Measurements from ENCODE around the gene CBFA2T3. TPM values are rescaled to one million over a fixed set of nuclear protein-coding genes. Genes with fewer than 3 reads are reported as not detected.

CBFA2T3 gene
- total and polyA plus RNA-seq, 2 of the 13 experiments (the other 11 are each of a cell fraction or from before 2014, with no cell fraction given), result 0.05 TPM; not detected in 1

GRCh38 chr16:88839745-88840599 is 137.0 kb downstream of the CBFA2T3 start:
- Histone ChIP-seq H3K4me3 (replicated peaks in 1 of 3; ENCODE audit: insufficient read depth in 1 of 3, low read depth in 2 of 3, low read length in 3 of 3) (no peak overlapping the region), H3K36me3 (replicated peaks in 1 of 2; ENCODE audit: control insufficient read depth in 1 of 2, insufficient read depth in 2 of 2, low read length in 2 of 2) (no peaks in the 10 kb centered on the region), H3K79me2 (ENCODE audit: insufficient read depth, low read length) (no peaks in the 10 kb centered on the region), H3K4me1 (ENCODE audit: insufficient read depth, low read length) (no peaks in the 10 kb centered on the region), H4K20me1 (ENCODE audit: insufficient read depth, low read length) (no peaks in the 10 kb centered on the region), H3K9ac (ENCODE audit: insufficient read depth, low read depth, low read length) (no peak overlapping the region), H3K27me3 (ENCODE audit: control insufficient read depth in 1 of 2, insufficient read depth in 2 of 2, low read length in 2 of 2) (no peaks in the 10 kb centered on the region), H3K27ac (ENCODE audit: extremely low read length, insufficient read depth, low read length) (peak overlapping the region; percentile 7), H3K9me3 (ENCODE audit: low read length) (no peaks in the 10 kb centered on the region), H2AFZ (ENCODE audit: low read length) (no peak overlapping the region), H3K4me2 (ENCODE audit: low read depth, low read length) (no peak overlapping the region)
- 95% methylated on average over 19 of the region's 24 CpGs for WGBS (ENCODE audit: low lambda C conversion rate)
- TF ChIP-seq ZNF768 (CRISPR knock-in tag; IDR thresholded peaks at IDR 0.05) (0 out of 2 replicates have a peak, but pooled peaks have one; percentile 1), SRY (CRISPR knock-in tag; IDR thresholded peaks at IDR 0.05) (no peak), ZNF263 (CRISPR knock-in tag; IDR thresholded peaks at IDR 0.05) (peak; percentile 51), POLR2AphosphoS2 (IDR thresholded peaks at IDR 0.05; ENCODE audit: low read depth, low read length) (no peak), ZFP36 (IDR thresholded peaks at IDR 0.05; ENCODE audit: borderline replicate concordance, low read depth, low read length, partially characterized antibody) (peak; percentile 54)
- TF ChIP-seq, protein P1, sequence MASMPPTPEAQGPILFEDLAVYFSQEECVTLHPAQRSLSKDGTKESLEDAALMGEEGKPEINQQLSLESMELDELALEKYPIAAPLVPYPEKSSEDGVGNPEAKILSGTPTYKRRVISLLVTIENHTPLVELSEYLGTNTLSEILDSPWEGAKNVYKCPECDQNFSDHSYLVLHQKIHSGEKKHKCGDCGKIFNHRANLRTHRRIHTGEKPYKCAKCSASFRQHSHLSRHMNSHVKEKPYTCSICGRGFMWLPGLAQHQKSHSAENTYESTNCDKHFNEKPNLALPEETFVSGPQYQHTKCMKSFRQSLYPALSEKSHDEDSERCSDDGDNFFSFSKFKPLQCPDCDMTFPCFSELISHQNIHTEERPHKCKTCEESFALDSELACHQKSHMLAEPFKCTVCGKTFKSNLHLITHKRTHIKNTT (CRISPR knock-in tag; IDR thresholded peaks at IDR 0.05), result no peak
- TF ChIP-seq, protein P2, sequence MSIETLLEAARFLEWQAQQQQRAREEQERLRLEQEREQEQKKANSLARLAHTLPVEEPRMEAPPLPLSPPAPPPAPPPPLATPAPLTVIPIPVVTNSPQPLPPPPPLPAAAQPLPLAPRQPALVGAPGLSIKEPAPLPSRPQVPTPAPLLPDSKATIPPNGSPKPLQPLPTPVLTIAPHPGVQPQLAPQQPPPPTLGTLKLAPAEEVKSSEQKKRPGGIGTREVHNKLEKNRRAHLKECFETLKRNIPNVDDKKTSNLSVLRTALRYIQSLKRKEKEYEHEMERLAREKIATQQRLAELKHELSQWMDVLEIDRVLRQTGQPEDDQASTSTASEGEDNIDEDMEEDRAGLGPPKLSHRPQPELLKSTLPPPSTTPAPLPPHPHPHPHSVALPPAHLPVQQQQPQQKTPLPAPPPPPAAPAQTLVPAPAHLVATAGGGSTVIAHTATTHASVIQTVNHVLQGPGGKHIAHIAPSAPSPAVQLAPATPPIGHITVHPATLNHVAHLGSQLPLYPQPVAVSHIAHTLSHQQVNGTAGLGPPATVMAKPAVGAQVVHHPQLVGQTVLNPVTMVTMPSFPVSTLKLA (IDR thresholded peaks at IDR 0.05), result no peak
- TF ChIP-seq, protein P3, sequence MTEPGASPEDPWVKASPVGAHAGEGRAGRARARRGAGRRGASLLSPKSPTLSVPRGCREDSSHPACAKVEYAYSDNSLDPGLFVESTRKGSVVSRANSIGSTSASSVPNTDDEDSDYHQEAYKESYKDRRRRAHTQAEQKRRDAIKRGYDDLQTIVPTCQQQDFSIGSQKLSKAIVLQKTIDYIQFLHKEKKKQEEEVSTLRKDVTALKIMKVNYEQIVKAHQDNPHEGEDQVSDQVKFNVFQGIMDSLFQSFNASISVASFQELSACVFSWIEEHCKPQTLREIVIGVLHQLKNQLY (CRISPR knock-in tag; IDR thresholded peaks at IDR 0.05), result no peak
- ATAC-seq (no peak), DNase-seq (ENCODE audit: low spot score) (no peak), FAIRE-seq (no peak)
- ChIA-PET CTCF (ENCODE audit: low intra/inter-chr PET ratio, low total read pairs) (interaction anchor here (0.6 to 2.5 kb wide), 7 partner anchors 18 to 328 kb away, joined by 3 to 22 read pairs (median 4); partner anchors contain the start of genes APRT, GALNS, RNF166 and TRAPPC2L), POLR2A (interaction anchor here (0.9 to 1.0 kb wide), 2 partner anchors 28 to 361 kb away, joined by 3 to 5 read pairs; partner anchors contain the start of gene APRT)
- in situ Hi-C loops (cut with HindIII; ENCODE audit: extremely low pct_ligation_motif_present, low pct_unique_long_range_greater_than_20kb), result no loop called here
- intact Hi-C loops (cut with micrococcal nuclease; ENCODE audit: unreplicated experiment), result loop anchor here (1.0 kb wide), 1 partner anchor 17 kb away; the partner anchor contains the start of gene TRAPPC2L
- no TSS peak for BruUV-seq (replicated peaks)

All from HepG2 (cell line).